ENCODE measurements around the gene SETD3. TPM values are rescaled to one million over a fixed set of nuclear protein-coding genes. Genes with fewer than 3 reads are reported as not detected.

SETD3 gene
- total and polyA plus RNA-seq, 10 of the 15 experiments (the other 5 are each of a cell fraction or from before 2014, with no cell fraction given): 11.3 to 44.2 (median 36.5) TPM

DNA sequence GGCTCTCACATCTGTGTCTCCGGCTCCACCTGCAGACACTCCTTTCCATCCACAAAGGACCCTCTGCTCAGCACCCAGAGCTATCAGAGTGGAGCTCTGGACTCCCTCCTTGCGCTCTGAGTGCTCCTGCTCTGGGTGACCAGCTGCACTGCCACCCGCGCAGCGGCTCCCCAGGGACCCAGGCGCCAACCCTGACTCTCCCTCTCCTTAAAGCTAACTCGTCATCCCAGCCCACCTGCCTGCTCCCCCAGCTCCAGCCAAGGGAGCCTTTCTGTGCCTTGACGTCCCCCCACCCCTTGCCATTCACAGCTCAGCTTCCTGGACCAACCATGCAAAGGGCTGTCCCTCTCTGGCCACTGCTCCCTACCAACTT lies 99.0 kb downstream of the SETD3 start:
- H4K20me1 ChIP-seq (ENCODE audit: control insufficient read depth, insufficient read depth): no peaks in the 10 kb centered on the region
- SMC1A ChIA-PET (ENCODE audit: uncharacterized antibody, unreplicated experiment): no interaction called here
- no peak for DNase-seq (ENCODE audit: low read depth, low spot score)
- POLR2A ChIA-PET: no interaction called here
- H3K27ac ChIP-seq (ENCODE audit: control insufficient read depth, insufficient read depth): no peak overlapping the region
- no peak for TF ChIP-seq JUND (IDR thresholded peaks at IDR 0.05; ENCODE audit: low read depth, low read length)
- TF ChIP-seq TBL1XR1 (IDR thresholded peaks at IDR 0.05; ENCODE audit: low read depth, low read length): no peak
- no peak for TF ChIP-seq RUNX3 (IDR thresholded peaks at IDR 0.05; ENCODE audit: low read length)
- TF ChIP-seq EZH2 (IDR thresholded peaks at IDR 0.05; ENCODE audit: borderline replicate concordance, control insufficient read depth, low read depth, low read length): no peak
- no peak for TF ChIP-seq NBN (IDR thresholded peaks at IDR 0.05)
- TF ChIP-seq, protein P1, sequence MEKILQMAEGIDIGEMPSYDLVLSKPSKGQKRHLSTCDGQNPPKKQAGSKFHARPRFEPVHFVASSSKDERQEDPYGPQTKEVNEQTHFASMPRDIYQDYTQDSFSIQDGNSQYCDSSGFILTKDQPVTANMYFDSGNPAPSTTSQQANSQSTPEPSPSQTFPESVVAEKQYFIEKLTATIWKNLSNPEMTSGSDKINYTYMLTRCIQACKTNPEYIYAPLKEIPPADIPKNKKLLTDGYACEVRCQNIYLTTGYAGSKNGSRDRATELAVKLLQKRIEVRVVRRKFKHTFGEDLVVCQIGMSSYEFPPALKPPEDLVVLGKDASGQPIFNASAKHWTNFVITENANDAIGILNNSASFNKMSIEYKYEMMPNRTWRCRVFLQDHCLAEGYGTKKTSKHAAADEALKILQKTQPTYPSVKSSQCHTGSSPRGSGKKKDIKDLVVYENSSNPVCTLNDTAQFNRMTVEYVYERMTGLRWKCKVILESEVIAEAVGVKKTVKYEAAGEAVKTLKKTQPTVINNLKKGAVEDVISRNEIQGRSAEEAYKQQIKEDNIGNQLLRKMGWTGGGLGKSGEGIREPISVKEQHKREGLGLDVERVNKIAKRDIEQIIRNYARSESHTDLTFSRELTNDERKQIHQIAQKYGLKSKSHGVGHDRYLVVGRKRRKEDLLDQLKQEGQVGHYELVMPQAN (conservative IDR thresholded peaks at IDR 0.05): no peak
- no peak for TF ChIP-seq MEF2B (IDR thresholded peaks at IDR 0.05; ENCODE audit: partially characterized antibody, poor library complexity, severe bottlenecking)
- no peak for TF ChIP-seq NR2C2 (IDR thresholded peaks at IDR 0.05; ENCODE audit: borderline replicate concordance, control insufficient read depth, insufficient read length, low read depth)
- TF ChIP-seq TARDBP (IDR thresholded peaks at IDR 0.05; ENCODE audit: borderline replicate concordance): no peak
- TF ChIP-seq ZNF592 (IDR thresholded peaks at IDR 0.05): no peak
- no peak for TF ChIP-seq MAX (IDR thresholded peaks at IDR 0.05; ENCODE audit: low read depth, low read length)
- TF ChIP-seq CHD4 (IDR thresholded peaks at IDR 0.05): no peak
- TF ChIP-seq NR2F1 (conservative IDR thresholded peaks at IDR 0.05): no peak
- no peak for TF ChIP-seq CBX3 (IDR thresholded peaks at IDR 0.05; ENCODE audit: borderline replicate concordance, low read depth)
- no peak for TF ChIP-seq ZBTB4 (CRISPR knock-in tag; IDR thresholded peaks at IDR 0.05)
- no peak for TF ChIP-seq SMARCA5 (IDR thresholded peaks at IDR 0.05)
- H3K4me3 ChIP-seq: no peak overlapping the region
- WGBS (ENCODE audit: insufficient coverage, insufficient replicate concordance, low lambda C conversion rate, missing lambda C conversion rate): 38% methylated on average over 6 of the region's 8 CpGs
- H3K36me3 ChIP-seq (ENCODE audit: control insufficient read depth in 2 of 2, insufficient read depth in 2 of 2, low read length in 1 of 2): no peaks in the 10 kb centered on the region
- H3K4me1 ChIP-seq (ENCODE audit: control insufficient read depth, insufficient read depth, low read length): no peaks in the 10 kb centered on the region
- peaks cover 0 to 3% of the 10 kb centered on the region in 2 experiments; a peak in 1 of 4 replicates for H3K27me3 ChIP-seq (replicated peaks in 1 of 2; ENCODE audit: control insufficient read depth in 2 of 2, insufficient read depth in 2 of 2, low read length in 1 of 2)
- H3K9ac ChIP-seq (ENCODE audit: control insufficient read depth, insufficient read depth, low read length): no peak overlapping the region
- RAD21 ChIA-PET (ENCODE audit: unreplicated experiment): no interaction called here
- H3K9me3 ChIP-seq (replicated peaks; ENCODE audit: control insufficient read depth, insufficient read depth, low read length): no peaks in the 10 kb centered on the region
- CTCF ChIA-PET: interaction anchor here (1.3 kb wide), 1 partner anchor 11 kb away, joined by 8 read pairs; no protein-coding TSS in a partner anchor
- no peaks in the 10 kb centered on the region for H3K79me2 ChIP-seq (ENCODE audit: control insufficient read depth, insufficient read depth, low read length)
- no peak for FAIRE-seq
- BruUV-seq (replicated peaks): no TSS peak
- intact Hi-C loops (cut with micrococcal nuclease; ENCODE audit: unreplicated experiment): no loop called here
- no peak overlapping the region for H3K4me2 ChIP-seq (ENCODE audit: control insufficient read depth, insufficient read depth)
- in situ Hi-C loops (cut with MboI): no loop called here
- no peak overlapping the region for H2AFZ ChIP-seq (ENCODE audit: control insufficient read depth, low read depth, low read length)
- no peak for ATAC-seq

All from GM12878 (cell line).